DMS 273 (cell line): ENCODE measurements around the gene SH3BGRL2.
"Not testable (repeated sequence)": the region's sequence is repeated elsewhere in the genome, so short reads cannot be mapped to it uniquely, and the experiment has no call there.

Source experiments
- DNase-seq: peaks from one replicate; lab custom pipeline; 2025; ENCODE audit not compliant: unreplicated experiment; lab: John Stamatoyannopoulos, UW

Gene SH3BGRL2

GRCh38 chr6:79613912-79614311, 17.2 kb upstream of the SH3BGRL2 start:
- no peak for DNase-seq

- no peak for DNase-seq
These were observed 16.5 kb upstream of the SH3BGRL2 start for GRCh38 chr6:79614326-79615305.

GRCh38 chr6:79617518-79617941, 13.6 kb upstream of the SH3BGRL2 start:
- no peak for DNase-seq

- not testable (repeated sequence) for DNase-seq
These were observed 12.7 kb upstream of the SH3BGRL2 start for GRCh38 chr6:79618425-79618824.

GRCh38 chr6:79621579-79621978, 9.6 kb upstream of the SH3BGRL2 start:
- DNase-seq: no peak

GRCh38 chr6:79622364-79622763, 8.8 kb upstream of the SH3BGRL2 start:
- DNase-seq: no peak

GRCh38 chr6:79623106-79623505, 8.0 kb upstream of the SH3BGRL2 start:
- no peak for DNase-seq

GRCh38 chr6:79625746-79626145, 5.4 kb upstream of the SH3BGRL2 start:
- DNase-seq: no peak

GRCh38 chr6:79626811-79627210, 4.3 kb upstream of the SH3BGRL2 start:
- no peak for DNase-seq

GRCh38 chr6:79627422-79627821, 3.7 kb upstream of the SH3BGRL2 start:
- DNase-seq: no peak

GRCh38 chr6:79628466-79629288, 2.5 kb upstream of the SH3BGRL2 start:
- DNase-seq: no peak

GRCh38 chr6:79630380-79630882, 698 bp upstream of the SH3BGRL2 start:
- DNase-seq: no peak

- DNase-seq: peak; percentile 48
These were observed 604 bp downstream of the SH3BGRL2 start for GRCh38 chr6:79631693-79632172.

GRCh38 chr6:79632580-79632979, 1.5 kb downstream of the SH3BGRL2 start:
- no peak for DNase-seq

- peak; percentile 38 for DNase-seq
These were observed 3.5 kb downstream of the SH3BGRL2 start for GRCh38 chr6:79634491-79635231.

- DNase-seq: no peak
These were observed 4.1 kb downstream of the SH3BGRL2 start for GRCh38 chr6:79635232-79635543.

GRCh38 chr6:79636673-79637072, 5.5 kb downstream of the SH3BGRL2 start:
- no peak for DNase-seq

GRCh38 chr6:79640146-79641111, 9.3 kb downstream of the SH3BGRL2 start:
- peak; percentile 31 for DNase-seq

- DNase-seq: peak; percentile 40
These were observed 14.9 kb downstream of the SH3BGRL2 start for GRCh38 chr6:79646006-79646405.

- no peak for DNase-seq
These were observed 15.4 kb downstream of the SH3BGRL2 start for GRCh38 chr6:79646561-79646960.
